GM12878 (cell line): ENCODE results near the gene DIAPH3. TPM values are rescaled to one million over a fixed set of nuclear protein-coding genes. Genes with fewer than 3 reads are reported as not detected.

Experiments
- ATAC-seq: fragments of 200-7000 bp; cut with Tn5 transposase; 3 replicates; pipeline ENCODE4 v1.9.1; 2020; ENCODE audit warnings: mild to moderate bottlenecking, moderate library complexity
- BruUV-seq: library from RNA; stranded (reverse); fragments of 400-500 nt; replicated peaks from 2 replicates; lab custom pipeline; 2021; lab: Mats Ljungman, UMichigan
- CTCF ChIA-PET: fragments of 300-600 bp; sonication (Branson Sonifier 250); formaldehyde crosslinking; extraction: SDS; loops from one replicate; lab custom pipeline; 2021; ENCODE audit warnings: inconsistent platforms; lab: Yijun Ruan, JAX
- POLR2A ChIA-PET: fragments of 350-600 bp; formaldehyde crosslinking; extraction: SDS; loops from one replicate; lab custom pipeline; 2021; ENCODE audit warnings: inconsistent platforms; lab: Charles Lee
- RAD21 ChIA-PET: fragments of 300-600 bp; sonication (Branson Sonifier 250); formaldehyde crosslinking; loops from one replicate; lab custom pipeline; 2023; ENCODE audit warnings: antibody characterized with exemption; ENCODE audit not compliant: unreplicated experiment; lab: Charles Lee
- SMC1A ChIA-PET: fragments of 300-600 bp; sonication (Branson Sonifier 250); formaldehyde crosslinking; loops from one replicate; lab custom pipeline; 2023; ENCODE audit not compliant: unreplicated experiment, uncharacterized antibody; lab: Charles Lee
- DNase-seq: peaks from one replicate; pipeline ENCODE4 v3.0.0-alpha.2; 2011; ENCODE audit warnings: low read depth, low spot score
- FAIRE-seq: peaks from 3 replicates; lab custom pipeline; 2011; peaks lifted over from hg19 to GRCh38; lab: Jason Lieb, UNC
- H2AFZ ChIP-seq: 2 replicates; pipeline ENCODE4 v1.6.0; 2011; ENCODE audit warnings: low read depth, low read length, control low read depth; ENCODE audit not compliant: control insufficient read depth
- H3K27ac ChIP-seq: 2 replicates; pipeline ENCODE4 v1.5.1; 2011; ENCODE audit warnings: control low read depth; ENCODE audit not compliant: control insufficient read depth, insufficient read depth
- H3K27me3 ChIP-seq, 2 experiments: replicated peaks in 1 of 2; 2 replicates each; pipeline versions ENCODE4 v1.6.0 to v1.6.1; 2011; ENCODE audit warnings: low read length in 1 of 2; ENCODE audit not compliant: control insufficient read depth in 2 of 2, insufficient read depth in 2 of 2
- H3K36me3 ChIP-seq, 2 experiments: 2 replicates each; pipeline ENCODE4 v1.5.1; 2011; ENCODE audit warnings: low read length in 1 of 2; ENCODE audit not compliant: control insufficient read depth in 2 of 2, insufficient read depth in 2 of 2
- H3K4me1 ChIP-seq: 2 replicates; pipeline ENCODE4 v1.6.1; 2011; ENCODE audit warnings: mild to moderate bottlenecking, low read length, moderate library complexity, mixed read lengths; ENCODE audit not compliant: control insufficient read depth, insufficient read depth
- H3K4me2 ChIP-seq: 2 replicates; pipeline ENCODE4 v1.6.0; 2011; ENCODE audit warnings: control low read depth; ENCODE audit not compliant: control insufficient read depth, insufficient read depth
- H3K4me3 ChIP-seq: fragments of 200-600 bp; sonication (generic); 2 replicates; pipeline ENCODE4 v1.5.1; 2016
- H3K79me2 ChIP-seq: 2 replicates; pipeline ENCODE4 v1.6.0; 2011; ENCODE audit warnings: low read length; ENCODE audit not compliant: control insufficient read depth, insufficient read depth
- H3K9ac ChIP-seq: 2 replicates; pipeline ENCODE4 v1.8.0; 2011; ENCODE audit warnings: low read length, control low read depth, mixed read lengths; ENCODE audit not compliant: control insufficient read depth, insufficient read depth
- H3K9me3 ChIP-seq: replicated peaks from 3 replicates; pipeline ENCODE4 v1.5.1; 2011; ENCODE audit warnings: mild to moderate bottlenecking, low read length; ENCODE audit not compliant: control insufficient read depth, insufficient read depth
- H4K20me1 ChIP-seq: 2 replicates; pipeline ENCODE4 v1.6.0; 2011; ENCODE audit not compliant: control insufficient read depth, insufficient read depth
- CHD4 ChIP-seq: fragments of 200-600 bp; sonication (generic); IDR thresholded peaks from 2 replicates; pipeline ENCODE4 v1.6.1; 2016; ENCODE audit warnings: mild to moderate bottlenecking
- ETV6 ChIP-seq, 2 experiments: fragments of 450-650 bp in 1 of 2; IDR thresholded peaks in 1 of 2; conservative IDR thresholded peaks in 1 of 2; 2 replicates each; pipeline ENCODE4 v1.6.1; 2014; ENCODE audit warnings: antibody characterized with exemption in 1 of 2, borderline replicate concordance in 1 of 2, low read depth in 1 of 2, mild to moderate bottlenecking in 1 of 2, moderate library complexity in 1 of 2
- GATAD2B ChIP-seq: fragments of 450-650 bp; conservative IDR thresholded peaks from 2 replicates; pipeline ENCODE4 v1.6.1; 2017; ENCODE audit warnings: low read depth, mild to moderate bottlenecking, moderate library complexity
- HDGF ChIP-seq: fragments of 450-650 bp; IDR thresholded peaks from 2 replicates; pipeline ENCODE4 v1.6.1; 2016; ENCODE audit warnings: antibody characterized with exemption
- HSF1 ChIP-seq: fragments of 150-350 bp; IDR thresholded peaks from 2 replicates; pipeline ENCODE4 v1.6.1; 2014; ENCODE audit warnings: mild to moderate bottlenecking, low read depth, low read length
- MTA3 ChIP-seq: IDR thresholded peaks from 2 replicates; pipeline ENCODE4 v1.6.1; 2012; ENCODE audit warnings: low read length, inconsistent platforms, borderline replicate concordance
- NBN ChIP-seq: fragments of 450-650 bp; IDR thresholded peaks from 2 replicates; pipeline ENCODE4 v1.6.1; 2016
- NFIC ChIP-seq: IDR thresholded peaks from 2 replicates; pipeline ENCODE4 v1.6.1; 2012; ENCODE audit warnings: low read depth, mild to moderate bottlenecking, inconsistent platforms, low read length, moderate library complexity
- PAX5 ChIP-seq: IDR thresholded peaks from 2 replicates; pipeline ENCODE4 v1.6.1; 2011; ENCODE audit warnings: low read depth, low read length, borderline replicate concordance
- PML ChIP-seq: IDR thresholded peaks from 2 replicates; pipeline ENCODE4 v1.6.1; 2012; ENCODE audit warnings: low read length, inconsistent platforms
- POLR2AphosphoS5 ChIP-seq: IDR thresholded peaks from 2 replicates; pipeline ENCODE4 v1.6.1; 2011; ENCODE audit warnings: mild to moderate bottlenecking, low read length, inconsistent platforms
- RELA ChIP-seq: fragments of 450-650 bp; IDR thresholded peaks from 2 replicates; pipeline ENCODE4 v1.8.0; 2014; ENCODE audit warnings: borderline replicate concordance; ENCODE audit not compliant: partially characterized antibody
- WGBS: methylation state at CpG from one replicate; pipeline ENCODE4 v1.1.6; 2016; ENCODE audit warnings: low lambda C conversion rate; ENCODE audit not compliant: insufficient replicate concordance, insufficient coverage; ENCODE audit errors: missing lambda C conversion rate; 5-methylcytosine and 5-hydroxymethylcytosine counted together
- in situ Hi-C: fragments of 300-500 bp; cut with MboI; formaldehyde crosslinking; loops from 9 replicates; pipeline ENCODE4 v1.14.3; 2018; ENCODE audit warnings: mixed read lengths
- intact Hi-C: fragments of 100-400 bp; cut with micrococcal nuclease; formaldehyde crosslinking; loops from one replicate; pipeline ENCODE4 v1.14.2; 2022; ENCODE audit not compliant: unreplicated experiment
- polyA plus RNA-seq, 11 experiments: library from polyadenylated mRNA; depleted of rRNA in 4 of 11; unstranded in 6 of 11; stranded (reverse) in 5 of 11; fragments of >200 nt; fragmentation: Nextera tagmentation in 4 of 11; fragmentation: Illumina TruSeq in 1 of 11; extraction: Ambion mirVana in 4 of 11; extraction: Trizol in 1 of 11; gene quantifications; 1 replicate in 1 of 11; 2 replicates in 10 of 11; pipeline versions ENCODE4 v1.2.1 to v1.2.3, GENCODE V29; 2011 to 2016; ENCODE audit warnings: inconsistent platforms in 2 of 11, missing spikeins in 2 of 11, low read depth in 1 of 11
- total RNA-seq, 4 experiments: library from RNA; depleted of rRNA in 3 of 4; stranded (reverse); fragments of >200 nt in 3 of 4; fragmentation: Illumina TruSeq in 1 of 4; extraction: Trizol in 1 of 4; gene quantifications; 2 replicates each; pipeline versions ENCODE4 v1.2.1 to v1.2.3, GENCODE V29; 2013 to 2021

The DIAPH3 gene
- total and polyA plus RNA-seq, 10 of the 15 experiments (the other 5 are each of a cell fraction or from before 2014, with no cell fraction given): 10.1 to 25.2 (median 15.4) TPM

DNA sequence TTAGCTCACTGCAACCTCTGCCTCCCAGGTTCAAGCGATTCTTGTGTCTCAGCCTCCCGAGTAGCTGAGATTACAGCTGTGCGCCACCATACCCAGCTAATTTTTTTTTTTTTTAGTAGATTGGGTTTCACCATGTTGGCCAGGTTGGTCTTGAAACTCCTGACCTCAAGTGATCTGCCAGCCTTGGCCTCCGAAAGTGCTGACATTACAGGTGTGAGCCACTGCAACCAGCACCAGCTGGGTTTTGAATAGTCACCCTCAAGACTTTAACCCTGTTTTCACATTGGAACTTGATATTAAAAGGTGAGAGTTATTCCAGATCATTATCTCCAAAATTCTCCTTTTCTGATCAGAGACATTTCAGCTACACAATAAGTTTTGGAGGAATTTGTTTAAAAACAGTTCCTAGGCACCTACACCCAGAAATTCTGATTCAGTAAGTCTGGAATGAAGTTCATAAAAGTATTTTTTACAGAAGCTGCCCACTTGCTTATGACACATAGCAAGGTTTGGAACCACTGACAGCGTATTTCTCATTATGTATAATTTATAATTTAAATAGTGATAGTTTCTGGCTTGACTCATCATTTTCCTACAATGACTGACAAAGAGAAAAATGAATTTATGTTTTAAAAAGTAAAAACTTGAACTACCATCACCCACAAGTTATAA lies 417.3 kb downstream of the DIAPH3 start:
- CTCF ChIA-PET: interaction anchor here (0.7 to 1.5 kb wide), 4 partner anchors 17 to 407 kb away, joined by 3 to 6 read pairs (median 4); no protein-coding TSS in a partner anchor
- ATAC-seq: no peak
- RAD21 ChIA-PET: interaction anchor here (1.0 to 1.2 kb wide), 2 partner anchors 8 to 160 kb away, joined by 4 to 5 read pairs; no protein-coding TSS in a partner anchor
- Histone ChIP-seq H3K9me3 (no peaks in the 10 kb centered on the region), H4K20me1 (no peaks in the 10 kb centered on the region), H2AFZ (no peak overlapping the region), H3K4me1 (no peaks in the 10 kb centered on the region; the same call in 1 of the 2 replicates), H3K27ac (no peak overlapping the region), H3K79me2 (no peaks in the 10 kb centered on the region), H3K36me3 (no peaks in the 10 kb centered on the region)
- BruUV-seq: no TSS peak
- peak; percentile 31 for FAIRE-seq
- 59% methylated on average over 5 of the region's 5 CpGs for WGBS
- POLR2A ChIA-PET: interaction anchor here (0.8 kb wide), 1 partner anchor 32 kb away, joined by 3 read pairs; no protein-coding TSS in a partner anchor
- SMC1A ChIA-PET: interaction anchor here (0.6 to 2.6 kb wide), 6 partner anchors 8 to 67 kb away, joined by 3 to 8 read pairs (median 6); no protein-coding TSS in a partner anchor
- no peak for DNase-seq
- intact Hi-C loops: no loop called here
- no peak for TF ChIP-seq PML
- no peak for TF ChIP-seq NBN
- no peak for TF ChIP-seq CHD4
- no peak for TF ChIP-seq HSF1
- TF ChIP-seq POLR2AphosphoS5: no peak
- no peak for TF ChIP-seq ETV6 (conservative IDR thresholded peaks at IDR 0.05 in 1 of 2, IDR thresholded peaks at IDR 0.05 in 1 of 2; ENCODE audit: borderline replicate concordance in 1 of 2, low read depth in 1 of 2)
- no peak for TF ChIP-seq HDGF
- no peak for TF ChIP-seq NFIC
- no peak for TF ChIP-seq PAX5
- TF ChIP-seq MTA3: no peak
- TF ChIP-seq RELA: no peak
- TF ChIP-seq GATAD2B: no peak
- TF ChIP-seq, all 136 proteins: peak for 0
- Histone ChIP-seq H3K4me3 (no peak overlapping the region), H3K9ac (no peak overlapping the region), H3K4me2 (no peak overlapping the region), H3K27me3 (no peaks in the 10 kb centered on the region)
- in situ Hi-C loops: no loop called here
